DND-41 (cell line): ENCODE results near the gene ATAD3B.

Source experiments
- CTCF ChIP-seq: IDR thresholded peaks from 2 replicates; pipeline ENCODE4 v1.5.1; 2012; ENCODE audit warnings: borderline replicate concordance, low read length, moderate library complexity, mild to moderate bottlenecking; ENCODE audit not compliant: poor library complexity, severe bottlenecking; ENCODE audit errors: extremely low read depth
- EZH2 ChIP-seq: IDR thresholded peaks from 3 replicates; pipeline ENCODE4 v1.6.1; 2012; ENCODE audit warnings: borderline replicate concordance, low read depth, mild to moderate bottlenecking, moderate library complexity, low read length, inconsistent platforms; ENCODE audit not compliant: severe bottlenecking

DNA sequence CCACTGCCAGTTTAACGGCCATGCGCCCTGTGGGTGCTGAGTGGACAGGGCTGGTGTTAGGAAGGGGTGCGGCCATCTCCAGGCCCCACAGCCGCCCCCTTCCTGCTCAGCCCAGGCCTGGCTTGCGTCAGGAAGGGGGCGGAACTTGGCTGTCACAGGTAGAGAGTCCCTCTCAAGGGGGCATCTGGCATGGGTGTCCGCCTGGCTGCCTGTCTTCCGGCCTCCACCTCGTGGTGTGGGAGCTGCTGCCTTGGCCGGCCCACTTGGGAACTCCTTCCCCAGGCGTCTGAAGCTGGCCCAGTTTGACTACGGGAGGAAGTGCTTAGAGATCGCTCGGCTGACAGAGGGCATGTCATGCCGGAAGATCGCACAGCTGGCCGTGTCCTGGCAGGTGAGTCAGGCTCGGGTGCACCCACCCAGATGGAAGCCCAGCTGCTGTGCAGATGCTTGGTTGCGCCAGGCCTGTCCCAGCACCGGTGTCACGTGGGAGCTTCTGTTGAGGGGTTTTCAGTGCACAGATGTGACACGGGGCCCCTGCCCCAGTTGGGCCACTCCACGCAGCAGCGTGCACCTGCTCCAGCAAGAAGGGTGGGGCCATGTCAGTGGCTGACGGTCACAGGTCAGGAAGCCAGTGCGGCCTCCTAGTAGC is 9.1 kb upstream of the ATAD3B start:
- TF ChIP-seq CTCF (no peak), EZH2 (no peak)
